ENCODE measurements around the gene CIBAR2. TPM values are rescaled to one million over a fixed set of nuclear protein-coding genes. Genes with fewer than 3 reads are reported as not detected.

Gene CIBAR2
- total RNA-seq, 2 experiments from 2014 or later = 0.50 TPM; not detected in 1

DNA sequence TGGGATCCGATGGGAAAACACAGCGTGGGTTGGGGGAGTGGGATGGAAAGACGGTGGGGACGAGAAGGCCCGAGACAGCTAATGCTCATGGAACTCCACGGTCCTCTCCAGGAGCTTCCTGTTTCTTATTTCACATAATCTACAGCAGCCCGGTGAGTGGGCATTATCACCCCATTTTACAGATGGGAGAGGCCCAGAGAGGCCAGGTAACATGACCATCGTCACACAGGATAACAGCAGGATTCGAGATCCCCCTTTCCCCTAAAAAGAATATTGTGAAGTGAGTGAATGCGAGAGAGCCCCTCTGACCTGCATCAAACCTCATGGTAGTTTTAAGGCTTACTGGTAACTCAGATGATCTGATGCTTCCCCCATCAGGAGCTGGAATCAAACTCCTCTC, 12.0 kb downstream of the CIBAR2 start:
- CTCF ChIA-PET (ENCODE audit: unreplicated experiment) = no interaction called here
- Histone ChIP-seq H2AFZ (ENCODE audit: low read length) (no peak overlapping the region), H3K27ac (ENCODE audit: low read depth, low read length, poor library complexity, severe bottlenecking) (no peak overlapping the region), H3K4me3 (ENCODE audit: low read depth, low read length, poor library complexity, severe bottlenecking) (no peak overlapping the region), H3K4me1 (ENCODE audit: insufficient read depth, low read length, poor library complexity, severe bottlenecking) (peaks cover 39% of the 10 kb centered on the region), H3K79me2 (ENCODE audit: insufficient read depth, low read depth, low read length) (no peaks in the 10 kb centered on the region), H3K9me2 (ENCODE audit: insufficient read depth, low read length) (no peaks in the 10 kb centered on the region), H3K4me2 (ENCODE audit: low read length) (no peak overlapping the region), H4K20me1 (ENCODE audit: insufficient read depth, low read length) (no peaks in the 10 kb centered on the region), H3K9me3 (ENCODE audit: low read length) (no peaks in the 10 kb centered on the region), H3K36me3 (ENCODE audit: insufficient read depth, low read length) (no peaks in the 10 kb centered on the region)
- TF ChIP-seq, protein P1, sequence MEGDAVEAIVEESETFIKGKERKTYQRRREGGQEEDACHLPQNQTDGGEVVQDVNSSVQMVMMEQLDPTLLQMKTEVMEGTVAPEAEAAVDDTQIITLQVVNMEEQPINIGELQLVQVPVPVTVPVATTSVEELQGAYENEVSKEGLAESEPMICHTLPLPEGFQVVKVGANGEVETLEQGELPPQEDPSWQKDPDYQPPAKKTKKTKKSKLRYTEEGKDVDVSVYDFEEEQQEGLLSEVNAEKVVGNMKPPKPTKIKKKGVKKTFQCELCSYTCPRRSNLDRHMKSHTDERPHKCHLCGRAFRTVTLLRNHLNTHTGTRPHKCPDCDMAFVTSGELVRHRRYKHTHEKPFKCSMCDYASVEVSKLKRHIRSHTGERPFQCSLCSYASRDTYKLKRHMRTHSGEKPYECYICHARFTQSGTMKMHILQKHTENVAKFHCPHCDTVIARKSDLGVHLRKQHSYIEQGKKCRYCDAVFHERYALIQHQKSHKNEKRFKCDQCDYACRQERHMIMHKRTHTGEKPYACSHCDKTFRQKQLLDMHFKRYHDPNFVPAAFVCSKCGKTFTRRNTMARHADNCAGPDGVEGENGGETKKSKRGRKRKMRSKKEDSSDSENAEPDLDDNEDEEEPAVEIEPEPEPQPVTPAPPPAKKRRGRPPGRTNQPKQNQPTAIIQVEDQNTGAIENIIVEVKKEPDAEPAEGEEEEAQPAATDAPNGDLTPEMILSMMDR (conservative IDR thresholded peaks at IDR 0.05; ENCODE audit: low read length) = no peak
- DNase-seq (ENCODE audit: low spot score) = no peak
- intact Hi-C loops (cut with micrococcal nuclease; ENCODE audit: unreplicated experiment) = no loop called here
- POLR2A ChIA-PET = no interaction called here
- BruUV-seq (replicated peaks) = no TSS peak

- no peak for TF ChIP-seq EZH2phosphoT487 (IDR thresholded peaks at IDR 0.05; ENCODE audit: borderline replicate concordance, low read depth, low read length)
- TF ChIP-seq, protein P1 (conservative IDR thresholded peaks at IDR 0.05; ENCODE audit: low read length) = no peak
- Histone ChIP-seq H3K4me3 (ENCODE audit: low read depth, low read length, poor library complexity, severe bottlenecking) (no peak overlapping the region), H3K36me3 (ENCODE audit: insufficient read depth, low read length) (no peaks in the 10 kb centered on the region), H4K20me1 (ENCODE audit: insufficient read depth, low read length) (no peaks in the 10 kb centered on the region), H3K9me2 (ENCODE audit: insufficient read depth, low read length) (no peaks in the 10 kb centered on the region), H3K9me3 (ENCODE audit: low read length) (no peaks in the 10 kb centered on the region), H3K4me1 (ENCODE audit: insufficient read depth, low read length, poor library complexity, severe bottlenecking) (peaks cover 22% of the 10 kb centered on the region), H3K27ac (ENCODE audit: low read depth, low read length, poor library complexity, severe bottlenecking) (no peak overlapping the region), H3K79me2 (ENCODE audit: insufficient read depth, low read depth, low read length) (no peaks in the 10 kb centered on the region), H2AFZ (ENCODE audit: low read length) (no peak overlapping the region), H3K4me2 (ENCODE audit: low read length) (no peak overlapping the region)
- CTCF ChIA-PET (ENCODE audit: unreplicated experiment) = no interaction called here
- intact Hi-C loops (cut with micrococcal nuclease; ENCODE audit: unreplicated experiment) = no loop called here
- BruUV-seq (replicated peaks) = no TSS peak
- DNase-seq (ENCODE audit: low spot score) = no peak
- POLR2A ChIA-PET = no interaction called here
Observed at GRCh38 chr16:85098565-85098964, 13.7 kb downstream of the CIBAR2 start.

GRCh38 chr16:85096921-85097320, 15.4 kb downstream of the CIBAR2 start:
- BruUV-seq (replicated peaks) = no TSS peak
- POLR2A ChIA-PET = no interaction called here

More at GRCh38 chr16:85096921-85097320, 15.4 kb downstream of the CIBAR2 start:
- intact Hi-C loops (cut with micrococcal nuclease; ENCODE audit: unreplicated experiment) = no loop called here
- H3K4me1 ChIP-seq (ENCODE audit: insufficient read depth, low read length, poor library complexity, severe bottlenecking) = peaks cover 5% of the 10 kb centered on the region
- no peaks in the 10 kb centered on the region for H3K9me2 ChIP-seq (ENCODE audit: insufficient read depth, low read length)
- CTCF ChIA-PET (ENCODE audit: unreplicated experiment) = no interaction called here
- no peaks in the 10 kb centered on the region for H3K36me3 ChIP-seq (ENCODE audit: insufficient read depth, low read length)
- H4K20me1 ChIP-seq (ENCODE audit: insufficient read depth, low read length) = no peaks in the 10 kb centered on the region
- H3K9me3 ChIP-seq (ENCODE audit: low read length) = no peaks in the 10 kb centered on the region
- no peaks in the 10 kb centered on the region for H3K79me2 ChIP-seq (ENCODE audit: insufficient read depth, low read depth, low read length)
- TF ChIP-seq, protein P1 (conservative IDR thresholded peaks at IDR 0.05; ENCODE audit: low read length) = no peak
- no peak overlapping the region for H3K4me2 ChIP-seq (ENCODE audit: low read length)
- H3K4me3 ChIP-seq (ENCODE audit: low read depth, low read length, poor library complexity, severe bottlenecking) = no peak overlapping the region
- DNase-seq (ENCODE audit: low spot score) = no peak
- H3K27ac ChIP-seq (ENCODE audit: low read depth, low read length, poor library complexity, severe bottlenecking) = no peak overlapping the region
- no peak overlapping the region for H2AFZ ChIP-seq (ENCODE audit: low read length)

Measured in OCI-LY7 (cell line).